SJSA1 (cell line): ENCODE measurements around the gene PAX5. TPM values are rescaled to one million over a fixed set of nuclear protein-coding genes. Genes with fewer than 3 reads are reported as not detected.

ENCODE experiments used
- DNase-seq, 2 experiments: peaks; one replicate each; pipeline ENCODE4 v3.0.0-alpha.2; 2015 to 2020; ENCODE audit warnings: low spot score in 2 of 2, low read depth in 1 of 2
- H3K27ac ChIP-seq: fragments of 250-450 bp; sonication (Bioruptor Pico); 2 replicates; pipeline ENCODE4 v1.5.1; 2020; ENCODE audit warnings: mild to moderate bottlenecking, moderate library complexity
- H3K27me3 ChIP-seq: fragments of 250-450 bp; sonication (Bioruptor Pico); replicated peaks from 2 replicates; pipeline ENCODE4 v1.5.1; 2020; ENCODE audit warnings: mild to moderate bottlenecking, moderate library complexity
- H3K36me3 ChIP-seq: fragments of 250-450 bp; sonication (Bioruptor Pico); 2 replicates; pipeline ENCODE4 v1.5.1; 2020; ENCODE audit warnings: mild to moderate bottlenecking
- H3K4me1 ChIP-seq: fragments of 250-450 bp; sonication (Bioruptor Pico); replicated peaks from 2 replicates; pipeline ENCODE4 v1.6.1; 2021; ENCODE audit warnings: mild to moderate bottlenecking
- H3K4me3 ChIP-seq: fragments of 250-450 bp; sonication (Bioruptor Pico); 2 replicates; pipeline ENCODE4 v1.5.1; 2020; ENCODE audit warnings: mild to moderate bottlenecking
- H3K9me3 ChIP-seq: fragments of 250-450 bp; sonication (Bioruptor Pico); replicated peaks from 2 replicates; pipeline ENCODE4 v1.5.1; 2020; ENCODE audit warnings: mild to moderate bottlenecking
- total RNA-seq: library from RNA; depleted of rRNA; stranded (reverse); fragments of >200 nt; shearing (Covaris generic); gene quantifications from 2 replicates; pipeline ENCODE4 v1.2.3, GENCODE V29; 2014

The PAX5 gene
- total RNA-seq, 1 experiment from 2014 or later, result not detected

GRCh38 chr9:36835271-36835996, 198.6 kb downstream of the PAX5 start:
- no peak for DNase-seq
- H3K36me3 ChIP-seq, result no peaks in the 10 kb centered on the region
- no peak overlapping the region for H3K4me3 ChIP-seq
- peaks cover 7% of the 10 kb centered on the region; the same call in 1 of the 2 replicates for H3K27me3 ChIP-seq
- H3K27ac ChIP-seq, result no peak overlapping the region
- no peaks in the 10 kb centered on the region; the same call in 1 of the 2 replicates for H3K9me3 ChIP-seq
- no peaks in the 10 kb centered on the region for H3K4me1 ChIP-seq

DNA sequence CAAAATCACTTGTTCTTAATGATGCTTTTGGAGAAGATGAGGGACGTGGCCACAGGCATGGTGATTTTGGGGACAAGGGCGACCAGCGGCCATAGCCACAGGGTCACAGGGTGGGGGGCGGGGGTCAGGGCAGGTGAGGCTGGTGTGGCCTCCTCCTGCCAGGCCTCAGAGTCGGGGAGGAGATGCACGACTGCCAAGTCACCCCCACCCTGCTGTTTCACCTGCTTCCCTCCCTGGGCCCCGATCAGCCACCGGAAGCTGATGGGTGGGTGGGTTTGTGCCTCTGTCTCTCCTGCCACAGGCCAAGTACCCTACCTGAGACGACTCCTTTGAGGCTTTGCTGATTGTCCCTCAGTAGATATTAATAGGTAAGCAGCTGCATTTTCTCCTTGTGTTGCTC, 199.3 kb downstream of the PAX5 start:
- Histone ChIP-seq H3K4me1 (no peaks in the 10 kb centered on the region), H3K36me3 (no peaks in the 10 kb centered on the region), H3K27me3 (peaks cover 6% of the 10 kb centered on the region; the same call in 1 of the 2 replicates), H3K4me3 (no peak overlapping the region), H3K9me3 (no peaks in the 10 kb centered on the region; the same call in 1 of the 2 replicates), H3K27ac (no peak overlapping the region)
- no peak for DNase-seq

DNA sequence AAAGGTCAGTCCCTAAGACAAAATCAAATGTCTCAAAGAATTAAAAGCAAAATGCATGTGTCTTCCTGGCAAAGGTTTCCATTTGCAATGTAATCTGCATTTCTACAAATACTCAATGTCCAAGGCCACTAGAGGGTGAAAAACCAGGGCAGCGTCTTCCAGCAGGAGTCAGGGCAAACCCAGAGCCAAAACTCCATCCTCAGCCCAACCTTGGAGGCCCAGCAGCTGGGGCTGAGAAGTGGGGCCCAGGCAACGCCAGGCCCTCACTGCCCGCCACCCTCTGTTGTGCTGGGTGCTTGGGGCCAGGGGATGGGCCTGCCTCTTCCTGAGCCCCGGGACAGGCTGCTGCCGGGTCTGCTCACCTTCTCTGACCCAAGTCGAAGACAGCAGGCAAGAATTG, 200.1 kb downstream of the PAX5 start:
- Histone ChIP-seq H3K4me1 (no peaks in the 10 kb centered on the region), H3K36me3 (no peaks in the 10 kb centered on the region), H3K27me3 (no peaks in the 10 kb centered on the region), H3K27ac (no peak overlapping the region), H3K4me3 (no peak overlapping the region), H3K9me3 (no peaks in the 10 kb centered on the region; the same call in 1 of the 2 replicates)
- DNase-seq, result no peak

GRCh38 chr9:36832164-36832795, 201.8 kb downstream of the PAX5 start:
- Histone ChIP-seq H3K27me3 (no peaks in the 10 kb centered on the region), H3K27ac (no peak overlapping the region), H3K36me3 (no peaks in the 10 kb centered on the region), H3K4me1 (no peaks in the 10 kb centered on the region), H3K9me3 (no peaks in the 10 kb centered on the region; the same call in 1 of the 2 replicates), H3K4me3 (no peak overlapping the region)
- DNase-seq, result no peak

- Histone ChIP-seq H3K4me3 (no peak overlapping the region), H3K9me3 (no peaks in the 10 kb centered on the region; the same call in 1 of the 2 replicates), H3K27ac (no peak overlapping the region), H3K36me3 (no peaks in the 10 kb centered on the region), H3K27me3 (no peaks in the 10 kb centered on the region), H3K4me1 (no peaks in the 10 kb centered on the region)
- no peak for DNase-seq
These were observed 202.5 kb downstream of the PAX5 start for GRCh38 chr9:36831381-36832161.

- no peak overlapping the region for H3K4me3 ChIP-seq
- no peak for DNase-seq
- H3K27me3 ChIP-seq, result no peaks in the 10 kb centered on the region
- no peaks in the 10 kb centered on the region; the same call in 1 of the 2 replicates for H3K9me3 ChIP-seq
- no peaks in the 10 kb centered on the region for H3K4me1 ChIP-seq
- no peaks in the 10 kb centered on the region for H3K36me3 ChIP-seq
- no peak overlapping the region for H3K27ac ChIP-seq
These were observed 205.5 kb downstream of the PAX5 start for GRCh38 chr9:36828611-36829013.

GRCh38 chr9:36827593-36827992, 206.5 kb downstream of the PAX5 start:
- H3K36me3 ChIP-seq, result no peaks in the 10 kb centered on the region
- DNase-seq, result no peak
- H3K9me3 ChIP-seq, result no peaks in the 10 kb centered on the region; the same call in 1 of the 2 replicates
- H3K27ac ChIP-seq, result no peak overlapping the region
- no peak overlapping the region for H3K4me3 ChIP-seq
- H3K4me1 ChIP-seq, result no peaks in the 10 kb centered on the region
- no peaks in the 10 kb centered on the region; the same call in 1 of the 2 replicates for H3K27me3 ChIP-seq

DNA sequence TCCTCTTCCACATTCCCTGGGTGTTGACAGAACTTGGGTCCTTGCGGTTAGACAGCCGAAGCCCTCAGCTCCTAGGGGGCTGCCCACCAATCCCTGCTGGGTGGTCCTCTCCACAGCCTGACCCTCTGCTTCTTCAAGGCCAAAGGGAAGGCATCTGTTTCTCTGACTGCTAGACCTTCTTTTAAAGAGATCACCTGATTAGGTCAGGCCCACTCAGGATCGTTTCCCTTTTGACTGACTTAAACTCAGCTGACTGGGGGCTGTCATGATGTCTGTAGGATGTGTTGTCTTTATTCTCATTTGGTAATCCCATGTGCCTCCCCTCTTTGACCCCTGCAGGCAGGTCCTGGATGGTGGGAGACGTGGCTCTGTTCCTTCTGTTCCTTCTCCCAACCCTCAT, 207.5 kb downstream of the PAX5 start:
- H3K36me3 ChIP-seq, result no peaks in the 10 kb centered on the region
- H3K4me1 ChIP-seq, result no peaks in the 10 kb centered on the region
- DNase-seq, result no peak
- no peaks in the 10 kb centered on the region; the same call in 1 of the 2 replicates for H3K9me3 ChIP-seq
- peaks cover 3% of the 10 kb centered on the region; the same call in 1 of the 2 replicates for H3K27me3 ChIP-seq
- H3K4me3 ChIP-seq, result no peak overlapping the region
- H3K27ac ChIP-seq, result no peak overlapping the region

GRCh38 chr9:36825179-36825578, 208.9 kb downstream of the PAX5 start:
- H3K4me1 ChIP-seq, result no peaks in the 10 kb centered on the region
- H3K9me3 ChIP-seq, result no peaks in the 10 kb centered on the region
- H3K27me3 ChIP-seq, result peaks cover 6% of the 10 kb centered on the region
- H3K36me3 ChIP-seq, result no peaks in the 10 kb centered on the region
- no peak overlapping the region for H3K4me3 ChIP-seq
- DNase-seq, result no peak
- no peak overlapping the region for H3K27ac ChIP-seq

- Histone ChIP-seq H3K9me3 (no peaks in the 10 kb centered on the region), H3K4me3 (no peak overlapping the region), H3K36me3 (no peaks in the 10 kb centered on the region), H3K27ac (no peak overlapping the region), H3K27me3 (peaks cover 10% of the 10 kb centered on the region), H3K4me1 (no peaks in the 10 kb centered on the region)
- DNase-seq, result no peak
These were observed 210.1 kb downstream of the PAX5 start for GRCh38 chr9:36823934-36824333.

DNA sequence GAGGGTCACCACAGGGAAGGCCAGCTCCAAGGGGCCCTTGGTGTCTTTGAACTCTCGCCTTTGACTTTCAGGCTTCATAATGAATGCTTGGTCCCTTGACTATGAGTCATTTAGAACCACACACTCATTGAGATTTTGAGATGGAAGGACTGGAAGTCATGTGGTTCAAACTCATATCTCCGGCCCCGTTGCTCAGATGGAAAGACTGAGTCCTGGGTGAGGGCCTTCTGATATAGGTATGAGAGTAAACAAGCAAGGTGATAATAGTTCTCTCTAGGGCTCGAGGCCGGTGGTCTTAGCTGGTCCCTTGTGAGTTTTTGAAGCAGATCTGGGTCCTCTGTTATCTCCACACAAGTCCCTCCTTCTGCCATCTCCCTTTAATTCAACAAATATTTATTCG, 210.6 kb downstream of the PAX5 start:
- Histone ChIP-seq H3K27ac (no peak overlapping the region), H3K9me3 (no peaks in the 10 kb centered on the region), H3K27me3 (peaks cover 10% of the 10 kb centered on the region), H3K4me1 (no peaks in the 10 kb centered on the region), H3K36me3 (no peaks in the 10 kb centered on the region), H3K4me3 (no peak overlapping the region)
- DNase-seq, result no peak

- H3K4me3 ChIP-seq, result no peak overlapping the region
- H3K36me3 ChIP-seq, result no peaks in the 10 kb centered on the region
- no peaks in the 10 kb centered on the region for H3K9me3 ChIP-seq
- DNase-seq, result peak in 1 of 2 experiments; percentile 16
- H3K4me1 ChIP-seq, result no peaks in the 10 kb centered on the region
- no peak overlapping the region for H3K27ac ChIP-seq
- peaks cover 10% of the 10 kb centered on the region for H3K27me3 ChIP-seq
These were observed 211.9 kb downstream of the PAX5 start for GRCh38 chr9:36822201-36822600.

DNA sequence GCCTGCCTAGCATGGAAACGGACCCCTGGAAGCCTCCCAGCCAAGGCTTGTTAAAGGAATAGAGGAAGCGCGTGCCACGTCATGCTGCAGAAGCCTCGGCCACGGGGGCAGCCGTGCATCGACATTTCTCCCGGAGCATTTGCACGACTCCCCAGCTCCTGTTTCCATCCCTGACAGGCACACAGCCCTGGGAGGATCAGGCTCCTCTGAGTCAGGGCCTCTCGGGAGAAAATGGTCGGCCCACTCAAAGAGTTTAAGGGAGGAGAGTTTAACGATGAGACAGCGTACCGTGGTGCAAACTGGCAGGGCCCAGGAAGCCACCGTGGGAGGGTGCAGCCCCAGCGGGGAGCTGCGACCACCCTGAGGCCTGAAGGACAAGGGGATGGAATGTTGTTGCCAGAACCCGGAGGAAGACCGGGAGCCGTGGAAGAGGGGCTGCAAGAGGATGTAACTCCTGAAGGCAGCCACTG, 213.6 kb downstream of the PAX5 start:
- no peak for DNase-seq
- Histone ChIP-seq H3K27ac (no peak overlapping the region), H3K9me3 (no peaks in the 10 kb centered on the region), H3K36me3 (no peaks in the 10 kb centered on the region), H3K27me3 (peaks cover 10% of the 10 kb centered on the region), H3K4me1 (no peaks in the 10 kb centered on the region), H3K4me3 (no peak overlapping the region)
